ENCODE measurements around the gene AP4M1.
A peak's percentile ranks its signal among the peaks of the same experiment; 100 is the strongest.

AP4M1 gene, protein sequence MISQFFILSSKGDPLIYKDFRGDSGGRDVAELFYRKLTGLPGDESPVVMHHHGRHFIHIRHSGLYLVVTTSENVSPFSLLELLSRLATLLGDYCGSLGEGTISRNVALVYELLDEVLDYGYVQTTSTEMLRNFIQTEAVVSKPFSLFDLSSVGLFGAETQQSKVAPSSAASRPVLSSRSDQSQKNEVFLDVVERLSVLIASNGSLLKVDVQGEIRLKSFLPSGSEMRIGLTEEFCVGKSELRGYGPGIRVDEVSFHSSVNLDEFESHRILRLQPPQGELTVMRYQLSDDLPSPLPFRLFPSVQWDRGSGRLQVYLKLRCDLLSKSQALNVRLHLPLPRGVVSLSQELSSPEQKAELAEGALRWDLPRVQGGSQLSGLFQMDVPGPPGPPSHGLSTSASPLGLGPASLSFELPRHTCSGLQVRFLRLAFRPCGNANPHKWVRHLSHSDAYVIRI

DNA sequence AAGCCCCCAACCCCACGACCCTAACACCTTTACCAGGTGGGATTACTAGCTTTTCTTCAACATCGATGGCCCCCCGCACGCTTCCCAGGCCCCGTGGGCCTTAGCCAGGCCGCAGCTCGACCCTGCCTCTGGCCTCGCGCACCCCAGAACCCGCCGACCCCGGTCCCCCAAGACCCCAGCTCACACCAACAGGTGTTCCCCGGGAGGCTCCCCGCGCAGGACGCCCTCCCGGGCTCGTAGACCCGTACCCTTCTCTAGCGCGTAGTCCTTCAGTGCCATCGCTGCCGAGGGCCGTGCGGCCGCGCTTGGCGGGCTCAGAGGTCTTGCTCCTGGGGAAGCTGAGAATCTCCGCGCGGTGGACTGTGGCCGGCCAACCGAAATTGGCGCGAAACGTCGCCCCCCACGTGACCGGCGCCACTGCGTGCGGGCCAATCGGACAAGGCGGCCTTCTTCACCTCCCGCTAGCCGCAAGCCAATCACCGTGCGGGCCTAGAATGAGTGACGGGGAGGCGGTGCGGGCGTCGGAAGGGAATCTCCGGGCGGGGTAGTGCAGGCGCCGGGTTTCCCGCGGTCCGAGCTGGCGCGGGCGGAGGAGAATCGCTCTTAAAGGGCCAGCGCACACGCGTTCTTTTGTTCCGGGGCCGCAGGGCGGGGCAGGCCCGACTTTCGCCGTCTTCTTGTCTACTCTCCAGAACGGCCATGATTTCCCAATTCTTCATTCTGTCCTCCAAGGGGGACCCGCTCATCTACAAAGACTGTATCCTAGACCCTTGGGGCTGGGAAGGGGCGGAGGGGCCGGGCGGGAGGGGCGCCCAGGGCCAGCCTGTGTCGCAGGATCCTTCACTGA, at the start of gene AP4M1, which contains the start of gene MCM7:
TSS of gene AP4M1 (plus strand) at position 628 of the 847 bp plus-strand sequence. CDS start at position 700, 72 bp downstream.
TSS of gene MCM7 (minus strand) at position 382 of the 847 bp plus-strand sequence. CDS start at position 279, 103 bp downstream.
- DNase-seq, result peak; percentile 100

- DNase-seq, result peak; percentile 91
Observed at GRCh38 chr7:100053215-100053614, 48.2 kb upstream of the AP4M1 start.

DNA sequence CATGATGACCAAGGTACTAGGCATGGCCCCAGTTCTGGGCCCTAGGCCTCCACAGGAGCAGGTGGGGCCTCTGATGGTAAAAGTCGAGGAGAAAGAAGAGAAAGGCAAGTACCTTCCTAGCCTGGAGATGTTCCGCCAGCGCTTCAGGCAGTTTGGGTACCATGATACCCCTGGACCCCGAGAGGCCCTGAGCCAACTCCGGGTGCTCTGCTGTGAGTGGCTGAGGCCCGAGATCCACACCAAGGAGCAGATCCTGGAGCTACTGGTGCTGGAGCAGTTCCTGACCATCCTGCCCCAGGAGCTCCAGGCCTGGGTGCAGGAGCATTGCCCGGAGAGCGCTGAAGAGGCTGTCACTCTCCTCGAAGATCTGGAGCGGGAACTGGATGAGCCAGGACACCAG, 44.4 kb upstream of the AP4M1 start:
- DNase-seq, result no peak

GRCh38 chr7:100059251-100059739, 42.1 kb upstream of the AP4M1 start:
- DNase-seq, result no peak

GRCh38 chr7:100061518-100062193, 39.8 kb upstream of the AP4M1 start:
- no peak for DNase-seq

GRCh38 chr7:100063376-100063775, 38.1 kb upstream of the AP4M1 start:
- no peak for DNase-seq

- DNase-seq, result no peak
Observed at GRCh38 chr7:100064162-100064561, 37.3 kb upstream of the AP4M1 start.

DNA sequence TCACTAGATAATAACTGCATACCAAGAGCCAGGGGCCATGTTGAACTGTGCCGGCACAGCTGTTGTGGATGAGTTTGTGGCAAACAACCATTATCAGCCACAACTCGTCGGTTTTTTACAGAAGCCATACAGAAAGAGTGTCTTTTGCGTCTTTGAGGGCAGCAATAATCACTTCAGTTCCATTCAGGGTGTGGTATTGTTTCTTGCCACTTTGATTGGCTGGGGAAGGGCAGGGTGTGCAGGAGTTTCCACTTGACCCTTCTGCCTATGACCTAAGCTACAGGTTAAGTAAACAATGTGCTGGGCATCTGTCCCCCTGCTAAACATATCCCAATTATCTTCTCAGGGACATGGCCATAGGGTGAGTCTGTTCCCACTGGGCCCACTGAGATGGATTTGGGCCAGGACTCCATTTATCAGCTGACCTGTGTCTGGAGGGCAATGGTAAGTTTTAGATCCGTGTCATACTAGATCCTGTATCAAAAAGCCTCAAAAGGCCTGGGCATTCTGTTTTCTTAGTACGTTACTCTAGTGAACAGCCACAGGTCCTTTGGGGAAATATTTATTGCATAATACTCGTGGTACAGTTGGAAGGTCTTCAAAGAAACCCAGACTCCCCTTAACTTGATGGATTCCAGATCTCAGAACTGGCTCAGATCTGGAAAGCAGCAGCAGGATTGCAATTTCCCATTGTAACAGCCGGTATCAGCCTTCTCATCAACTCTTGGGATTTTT, 35.8 kb upstream of the AP4M1 start:
- peak; percentile 46 for DNase-seq

DNA sequence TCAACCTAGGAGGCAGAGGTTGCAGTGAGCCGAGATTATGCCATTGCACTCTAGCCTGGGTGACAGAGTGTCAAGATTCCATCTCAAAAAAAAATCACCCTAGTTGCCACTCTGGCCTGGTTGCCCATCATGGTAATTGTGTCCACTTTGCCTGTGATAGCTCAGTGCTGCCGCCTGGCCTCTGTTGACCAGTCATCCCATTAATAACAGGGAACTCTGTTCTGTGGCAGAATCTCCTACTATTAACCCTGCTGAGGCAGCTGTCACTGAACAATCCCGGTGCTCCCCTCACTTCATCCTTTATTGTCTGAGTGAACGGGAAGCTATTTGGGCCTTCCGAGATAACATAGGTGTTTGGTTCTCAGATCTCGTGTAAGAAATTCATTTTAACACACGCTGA, 34.5 kb upstream of the AP4M1 start:
- no peak for DNase-seq

GRCh38 chr7:100069991-100070390, 31.5 kb upstream of the AP4M1 start:
- DNase-seq, result no peak

DNA sequence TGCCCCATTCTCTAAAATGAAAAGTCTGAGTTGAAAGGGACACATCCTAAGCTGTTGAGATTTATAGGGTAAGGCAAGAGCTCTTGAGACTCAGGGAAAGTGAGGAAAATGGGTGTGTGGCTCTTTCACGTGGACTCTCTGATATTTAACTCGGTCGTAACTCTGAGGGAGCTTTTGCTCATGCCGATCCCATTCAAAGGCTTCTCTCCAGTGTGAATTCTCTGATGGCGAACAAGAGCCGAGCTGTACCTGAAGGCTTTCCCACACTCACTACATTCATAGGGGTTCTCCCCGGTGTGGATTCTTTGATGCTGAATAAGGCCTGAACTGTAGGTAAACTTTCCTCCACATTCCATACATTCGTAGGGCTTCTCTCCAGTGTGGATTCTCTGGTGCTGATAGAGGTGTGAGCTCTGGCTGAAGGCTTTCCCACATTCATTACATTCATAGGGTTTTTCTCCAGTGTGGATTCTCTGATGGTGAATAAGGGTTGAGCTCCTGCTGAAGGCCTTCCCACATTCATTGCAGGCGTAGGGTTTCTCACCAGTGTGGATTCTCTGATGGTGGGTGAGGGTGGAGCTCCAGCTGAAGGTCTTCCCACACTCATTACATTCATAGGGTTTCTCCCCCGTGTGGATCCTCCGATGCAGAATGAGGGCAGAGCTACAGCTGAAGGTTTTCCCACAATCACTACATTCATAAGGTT, 30.3 kb upstream of the AP4M1 start:
- DNase-seq, result no peak

- DNase-seq, result no peak
Observed at GRCh38 chr7:100072462-100072861, 29.0 kb upstream of the AP4M1 start.

DNA sequence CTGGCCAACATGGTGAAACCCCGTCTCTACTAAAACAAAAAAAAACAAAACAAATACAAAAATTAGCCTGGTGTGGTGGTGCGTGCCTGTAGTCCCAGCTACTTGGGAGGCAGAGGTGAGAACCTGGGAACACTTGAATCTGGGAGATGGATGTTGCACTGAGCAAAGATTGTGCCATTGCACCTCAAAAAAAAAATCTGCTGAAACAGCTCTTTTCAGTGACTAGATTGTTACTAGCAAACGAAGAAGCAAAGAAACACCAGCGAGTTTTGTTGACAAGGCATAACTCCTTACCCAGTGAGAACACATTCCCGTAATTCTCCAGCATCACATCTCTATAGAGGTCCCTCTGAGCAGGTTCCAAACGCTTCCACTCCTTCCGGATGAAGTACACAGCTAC, 26.6 kb upstream of the AP4M1 start:
- no peak for DNase-seq

DNA sequence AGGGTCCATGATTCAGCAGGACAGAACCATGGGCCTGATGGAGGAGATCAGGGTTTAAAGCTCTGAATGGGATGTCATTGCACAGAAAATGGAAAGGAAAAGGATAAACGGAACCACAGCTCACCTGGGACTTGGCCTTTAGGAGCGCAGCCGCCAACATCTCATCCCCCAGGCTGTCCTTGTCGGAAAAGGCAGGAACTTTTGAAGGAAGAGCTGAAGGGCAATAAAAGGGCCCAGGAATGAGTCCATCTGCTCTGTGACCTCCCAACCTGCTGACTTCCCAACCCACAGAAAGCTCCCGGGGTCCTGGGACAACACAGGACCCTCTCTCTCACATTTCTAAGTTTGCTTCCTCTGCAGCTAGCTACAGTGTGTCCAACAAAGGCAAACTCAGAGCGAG, 26.0 kb upstream of the AP4M1 start:
- no peak for DNase-seq

- no peak for DNase-seq
Observed at GRCh38 chr7:100077205-100077604, 24.2 kb upstream of the AP4M1 start.

DNA sequence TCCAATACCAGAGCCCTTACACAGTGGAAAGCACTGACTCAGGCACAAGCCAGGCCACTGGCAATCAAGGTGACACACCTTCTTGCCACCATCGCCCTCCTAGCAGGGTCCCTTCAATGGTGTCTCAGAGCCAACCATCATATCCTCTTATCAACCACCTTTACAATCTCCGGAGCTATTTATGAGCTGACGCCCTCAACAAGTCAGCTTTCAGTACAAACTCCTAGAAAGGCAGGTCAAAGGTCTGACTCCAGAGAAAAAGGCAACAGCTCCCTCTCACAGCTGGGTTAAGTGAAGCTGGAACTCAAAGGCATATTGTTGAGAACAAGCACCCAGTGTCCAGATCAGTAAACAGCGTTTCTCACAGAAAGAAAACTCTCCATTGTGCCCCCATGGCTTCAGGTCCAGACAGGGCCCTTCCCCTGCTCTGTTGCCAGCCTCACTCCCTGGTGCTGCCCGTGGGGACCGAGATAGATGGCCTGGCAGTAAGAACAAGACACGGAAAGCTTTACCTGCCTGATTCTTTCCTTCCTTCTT, 22.4 kb upstream of the AP4M1 start:
- no peak for DNase-seq

DNA sequence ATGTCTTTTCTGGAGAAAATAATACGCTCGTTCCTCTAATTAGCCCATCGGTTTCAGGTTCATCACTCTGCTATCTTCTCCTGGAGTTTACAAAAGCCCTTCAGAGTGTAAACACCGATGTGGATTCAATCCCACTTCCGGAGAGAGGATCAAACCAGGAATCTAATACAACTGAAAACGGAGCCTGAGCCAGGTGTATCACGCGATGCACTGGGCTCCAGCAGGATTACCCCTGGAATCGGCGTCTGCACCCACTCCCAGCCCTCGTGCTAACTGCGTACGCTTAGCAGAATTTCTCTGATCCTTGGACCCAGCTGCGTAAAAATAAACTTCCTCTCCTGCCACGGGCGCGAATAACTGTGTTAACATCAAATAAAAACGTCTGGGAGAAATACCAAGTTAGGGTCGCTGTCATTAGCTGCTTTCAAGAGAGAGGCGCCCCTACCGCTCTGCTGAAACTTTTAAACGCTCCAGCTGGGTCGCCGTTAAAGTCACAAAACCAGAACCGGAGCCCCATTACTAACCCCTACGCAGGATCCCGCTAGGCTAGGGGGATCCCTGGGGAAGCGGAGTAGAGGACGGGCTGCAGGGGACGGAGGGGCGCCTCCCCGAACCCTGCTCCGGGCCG, 20.4 kb upstream of the AP4M1 start:
- DNase-seq, result peak; percentile 90

DNA sequence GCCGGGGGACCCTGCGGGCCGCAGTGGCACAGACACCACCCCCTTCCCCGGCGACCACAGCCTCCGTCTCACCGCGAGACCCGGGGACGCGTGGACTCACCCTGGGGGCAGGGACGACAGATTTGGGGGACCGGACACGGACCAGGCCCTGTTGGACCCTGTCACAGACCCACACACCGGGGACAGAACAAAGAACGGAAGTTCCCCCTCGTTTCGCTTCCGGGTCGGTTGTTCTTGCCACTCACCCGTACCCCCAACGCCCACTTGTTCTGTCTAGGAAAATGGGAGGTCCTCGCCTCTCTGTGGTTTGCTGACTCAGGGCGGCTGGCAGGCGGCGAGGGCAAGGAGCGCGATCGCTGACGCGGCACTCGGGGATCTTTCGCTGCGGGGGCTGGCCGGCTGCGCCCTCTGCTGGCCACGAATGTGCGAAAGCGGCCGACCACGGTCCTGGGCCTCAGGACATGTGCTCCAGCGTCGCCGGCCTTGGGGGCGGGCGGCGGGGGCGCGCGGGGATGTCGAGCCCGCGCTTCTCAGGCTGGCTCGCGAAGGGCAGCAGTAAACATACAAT, 19.8 kb upstream of the AP4M1 start, which contains the start of gene ZNF3:
TSS of gene ZNF3 (minus strand) at position 189 of the 568 bp plus-strand sequence. CDS start 4,366 bp downstream, outside the sequence.
- DNase-seq, result peak; percentile 100

DNA sequence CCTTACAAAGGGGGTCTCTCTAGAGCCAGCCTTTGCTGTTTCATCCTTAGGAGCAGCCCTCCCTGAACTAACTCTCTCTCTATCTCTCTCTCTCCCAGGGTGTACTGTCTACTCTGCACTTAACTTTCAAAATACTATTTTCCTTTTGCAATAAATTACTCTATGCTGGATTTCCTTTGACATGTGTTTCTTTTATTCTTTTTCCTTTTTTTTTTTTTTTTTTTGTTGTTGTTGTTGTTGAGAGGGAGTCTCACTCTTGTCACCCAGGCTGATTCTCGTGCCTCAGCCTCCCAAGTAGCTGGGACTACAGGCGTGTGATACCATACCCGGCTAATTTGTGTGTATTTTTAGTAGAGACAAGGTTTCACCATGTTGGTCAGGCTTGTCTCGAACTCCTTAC, 18.5 kb upstream of the AP4M1 start:
- no peak for DNase-seq

DNA sequence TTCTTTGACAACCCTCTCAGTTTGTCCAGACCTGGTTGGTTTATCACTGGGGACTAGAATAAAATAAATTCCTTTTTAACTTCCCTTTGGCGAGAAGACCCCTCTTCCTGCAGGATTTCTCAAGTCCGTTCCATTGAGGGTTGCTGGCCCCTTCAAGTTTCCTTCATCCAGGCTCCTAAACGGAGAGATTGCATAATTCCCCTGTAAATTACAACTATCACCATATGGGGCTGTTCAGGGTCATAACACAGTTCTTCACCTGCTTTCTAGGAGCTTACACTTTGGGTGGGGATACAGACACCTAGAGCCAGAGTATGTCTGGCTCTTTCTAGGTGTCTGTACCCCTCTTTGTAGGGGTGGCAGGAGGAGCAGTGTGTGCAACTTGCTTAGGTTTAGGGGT, 15.9 kb upstream of the AP4M1 start:
- no peak for DNase-seq
